Transverse colon (tissue), 3 donors: ENCODE measurements around the gene FAM135A.

Experiments
- CTCF ChIP-seq, 5 experiments: fragments of 200-600 bp in 3 of 5; fragments of 450-650 bp in 2 of 5; sonication (generic) in 3 of 5; IDR thresholded peaks; 1 replicate in 2 of 5; 2 replicates in 3 of 5; pipeline ENCODE4 v1.5.1; 2016 to 2017; ENCODE audit warnings: antibody characterized with exemption in 5 of 5, inconsistent platforms in 3 of 5, mild to moderate bottlenecking in 2 of 5, moderate library complexity in 1 of 5
- EP300 ChIP-seq: sonication (generic); formaldehyde crosslinking; IDR thresholded peaks from one replicate; pipeline ENCODE4 v1.6.1; 2017; ENCODE audit warnings: antibody characterized with exemption, low read depth
- POLR2A ChIP-seq: fragments of 450-650 bp; IDR thresholded peaks from one replicate; pipeline ENCODE4 v1.6.1; 2016; ENCODE audit warnings: antibody characterized with exemption, mild to moderate bottlenecking, moderate library complexity

- TF ChIP-seq CTCF (IDR thresholded peaks at IDR 0.05) (no peak), POLR2A (no peak), EP300 (no peak)
Observed at GRCh38 chr6:70391492-70391891, 21.8 kb upstream of the FAM135A start.
